Lower lobe of right lung (tissue), 2 donors: Measurements from ENCODE around the gene NFIA. TPM values are rescaled to one million over a fixed set of nuclear protein-coding genes. Genes with fewer than 3 reads are reported as not detected.

Source experiments
- ATAC-seq, 2 donors: fragments of 200-7000 bp; cut with Tn5 transposase; one replicate each; pipeline ENCODE4 v1.9.1; 2020 to 2022; ENCODE audit warnings: mild to moderate bottlenecking in 2 of 2, moderate library complexity in 2 of 2
- DNase-seq: peaks from one replicate; pipeline ENCODE4 v3.0.0-alpha.2; 2020
- H3K27ac ChIP-seq: fragments of 200-600 bp; one replicate; pipeline ENCODE4 v1.8.0; 2022
- H3K27me3 ChIP-seq: fragments of 200-600 bp; one replicate; pipeline ENCODE4 v1.8.0; 2022; ENCODE audit warnings: low read depth
- H3K36me3 ChIP-seq: fragments of 200-600 bp; one replicate; pipeline ENCODE4 v1.8.0; 2022; ENCODE audit warnings: mild to moderate bottlenecking
- H3K4me1 ChIP-seq: fragments of 200-600 bp; one replicate; pipeline ENCODE4 v1.8.0; 2022
- H3K4me3 ChIP-seq: fragments of 200-600 bp; one replicate; pipeline ENCODE4 v1.8.0; 2022; ENCODE audit warnings: mild to moderate bottlenecking
- H3K9me3 ChIP-seq: fragments of 200-600 bp; one replicate; pipeline ENCODE4 v1.8.0; 2022
- CTCF ChIP-seq: fragments of 200-600 bp; IDR thresholded peaks from one replicate; pipeline ENCODE4 v1.8.0; 2022; ENCODE audit warnings: antibody characterized with exemption, mild to moderate bottlenecking
- intact Hi-C: fragments of 100-400 bp; cut with DNase I; formaldehyde crosslinking; loops from one replicate; pipeline ENCODE4 v1.11.0; 2022
- total RNA-seq: library from RNA; stranded (reverse); fragmentation: NEBNext Ultra II Directional; extraction: Animal tissue kit (Norgen Biotek cat#: 25700); gene quantifications from one replicate; pipeline ENCODE4 v1.2.1, GENCODE V29; 2021
- donor health status: DM: no; HTN: yes; CAD: no; lungs with severe emphysema.

NFIA gene
- total RNA-seq, 1 donor from 2014 or later, result 70.0 TPM

GRCh38 chr1:61377242-61377958 lies 295.0 kb downstream of the NFIA start:
- no peaks in the 10 kb centered on the region for H3K27me3 ChIP-seq
- H3K4me3 ChIP-seq, result no peak overlapping the region
- H3K36me3 ChIP-seq, result no peaks in the 10 kb centered on the region
- ATAC-seq, result no peak
- no peak for TF ChIP-seq CTCF
- no peaks in the 10 kb centered on the region for H3K9me3 ChIP-seq
- intact Hi-C loops, result no loop called here
- no peaks in the 10 kb centered on the region for H3K4me1 ChIP-seq
- no peak for DNase-seq
- no peak overlapping the region for H3K27ac ChIP-seq

GRCh38 chr1:61378494-61379180 lies 296.3 kb downstream of the NFIA start:
- intact Hi-C loops, result no loop called here
- Histone ChIP-seq H3K27ac (no peak overlapping the region), H3K9me3 (no peaks in the 10 kb centered on the region), H3K27me3 (no peaks in the 10 kb centered on the region), H3K4me1 (no peaks in the 10 kb centered on the region), H3K36me3 (peaks cover 10% of the 10 kb centered on the region), H3K4me3 (no peak overlapping the region)
- TF ChIP-seq CTCF, result no peak
- no peak for ATAC-seq
- DNase-seq, result no peak

- no peak overlapping the region for H3K27ac ChIP-seq
- H3K36me3 ChIP-seq, result peaks cover 13% of the 10 kb centered on the region
- no peak overlapping the region for H3K4me3 ChIP-seq
- no peak for ATAC-seq
- no peaks in the 10 kb centered on the region for H3K4me1 ChIP-seq
- no peak for TF ChIP-seq CTCF
- intact Hi-C loops, result no loop called here
- H3K27me3 ChIP-seq, result no peaks in the 10 kb centered on the region
- H3K9me3 ChIP-seq, result no peaks in the 10 kb centered on the region
- no peak for DNase-seq
Measured at GRCh38 chr1:61379693-61380092, 297.3 kb downstream of the NFIA start.

- Histone ChIP-seq H3K27me3 (no peaks in the 10 kb centered on the region), H3K4me1 (no peaks in the 10 kb centered on the region), H3K9me3 (no peaks in the 10 kb centered on the region), H3K36me3 (peaks cover 13% of the 10 kb centered on the region), H3K4me3 (no peak overlapping the region), H3K27ac (no peak overlapping the region)
- TF ChIP-seq CTCF, result no peak
- intact Hi-C loops, result no loop called here
- DNase-seq (no peak), ATAC-seq (no peak)
Measured at GRCh38 chr1:61380561-61380960, 298.2 kb downstream of the NFIA start.

GRCh38 chr1:61386323-61386722 lies 304.0 kb downstream of the NFIA start:
- intact Hi-C loops, result no loop called here
- Histone ChIP-seq H3K4me3 (no peak overlapping the region), H3K4me1 (no peaks in the 10 kb centered on the region), H3K36me3 (peaks cover 31% of the 10 kb centered on the region), H3K9me3 (peaks cover 9% of the 10 kb centered on the region), H3K27ac (no peak overlapping the region), H3K27me3 (no peaks in the 10 kb centered on the region)
- DNase-seq (no peak), ATAC-seq (no peak)
- no peak for TF ChIP-seq CTCF
